Measurements from ENCODE around the gene KRT2.

The KRT2 gene

GRCh38 chr12:52659395-52659794, 7.4 kb upstream of the KRT2 start:
- CTCF ChIA-PET, result interaction anchor here (0.6 kb wide), 1 partner anchor 808 kb away, joined by 5 read pairs; no protein-coding TSS in a partner anchor
- DNase-seq (ENCODE audit: low spot score), result no peak
- TF ChIP-seq, protein P1, sequence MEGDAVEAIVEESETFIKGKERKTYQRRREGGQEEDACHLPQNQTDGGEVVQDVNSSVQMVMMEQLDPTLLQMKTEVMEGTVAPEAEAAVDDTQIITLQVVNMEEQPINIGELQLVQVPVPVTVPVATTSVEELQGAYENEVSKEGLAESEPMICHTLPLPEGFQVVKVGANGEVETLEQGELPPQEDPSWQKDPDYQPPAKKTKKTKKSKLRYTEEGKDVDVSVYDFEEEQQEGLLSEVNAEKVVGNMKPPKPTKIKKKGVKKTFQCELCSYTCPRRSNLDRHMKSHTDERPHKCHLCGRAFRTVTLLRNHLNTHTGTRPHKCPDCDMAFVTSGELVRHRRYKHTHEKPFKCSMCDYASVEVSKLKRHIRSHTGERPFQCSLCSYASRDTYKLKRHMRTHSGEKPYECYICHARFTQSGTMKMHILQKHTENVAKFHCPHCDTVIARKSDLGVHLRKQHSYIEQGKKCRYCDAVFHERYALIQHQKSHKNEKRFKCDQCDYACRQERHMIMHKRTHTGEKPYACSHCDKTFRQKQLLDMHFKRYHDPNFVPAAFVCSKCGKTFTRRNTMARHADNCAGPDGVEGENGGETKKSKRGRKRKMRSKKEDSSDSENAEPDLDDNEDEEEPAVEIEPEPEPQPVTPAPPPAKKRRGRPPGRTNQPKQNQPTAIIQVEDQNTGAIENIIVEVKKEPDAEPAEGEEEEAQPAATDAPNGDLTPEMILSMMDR (conservative IDR thresholded peaks at IDR 0.05; ENCODE audit: low read depth), result no peak
- POLR2A ChIA-PET (ENCODE audit: low non-redundant PET), result no interaction called here
- H3K27ac ChIP-seq, result no peak overlapping the region

DNA sequence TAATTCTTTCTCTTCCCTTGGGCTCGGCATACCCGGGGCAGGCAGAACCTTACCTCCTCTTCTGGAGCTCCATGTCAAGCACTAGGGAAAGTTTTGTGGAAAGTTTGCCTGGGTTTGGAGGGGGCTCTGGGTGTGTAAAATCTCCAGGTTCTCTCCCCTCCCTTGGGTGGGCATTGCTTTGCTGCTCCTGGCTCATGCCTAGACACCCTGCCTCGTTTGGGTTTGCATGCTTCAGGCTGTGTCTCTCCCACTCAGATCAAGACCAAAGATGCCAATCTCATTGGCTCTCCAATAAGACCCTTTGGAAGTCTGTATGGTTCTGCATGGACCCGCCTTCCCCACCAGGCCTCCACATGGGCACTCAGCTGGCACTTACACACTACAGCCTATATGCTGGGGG, 6.2 kb upstream of the KRT2 start:
- ChIA-PET CTCF (interaction anchor here (0.6 kb wide), 1 partner anchor 207 kb away, joined by 4 read pairs; no protein-coding TSS in a partner anchor), POLR2A (ENCODE audit: low non-redundant PET) (no interaction called here)
- no peak overlapping the region for H3K27ac ChIP-seq
- no peak for DNase-seq (ENCODE audit: low spot score)
- TF ChIP-seq, protein P1 (conservative IDR thresholded peaks at IDR 0.05; ENCODE audit: low read depth), result no peak

- CTCF ChIA-PET, result interaction anchor here (0.7 kb wide), 1 partner anchor 537 kb away, joined by 4 read pairs; no protein-coding TSS in a partner anchor
- H3K27ac ChIP-seq, result no peak overlapping the region
Measured at GRCh38 chr12:52657250-52657902, 5.4 kb upstream of the KRT2 start.

GRCh38 chr12:52656616-52657015, 4.6 kb upstream of the KRT2 start:
- H3K27ac ChIP-seq, result no peak overlapping the region
- ChIA-PET POLR2A (ENCODE audit: low non-redundant PET) (no interaction called here), CTCF (interaction anchor here (0.9 kb wide), 1 partner anchor 223 kb away, joined by 3 read pairs; no protein-coding TSS in a partner anchor)
- DNase-seq (ENCODE audit: low spot score), result no peak
- TF ChIP-seq, protein P1 (conservative IDR thresholded peaks at IDR 0.05; ENCODE audit: low read depth), result no peak

More at GRCh38 chr12:52657250-52657902, 5.4 kb upstream of the KRT2 start:
- TF ChIP-seq, protein P1 (conservative IDR thresholded peaks at IDR 0.05; ENCODE audit: low read depth), result no peak
- DNase-seq (ENCODE audit: low spot score), result no peak
- POLR2A ChIA-PET (ENCODE audit: low non-redundant PET), result no interaction called here

DNA sequence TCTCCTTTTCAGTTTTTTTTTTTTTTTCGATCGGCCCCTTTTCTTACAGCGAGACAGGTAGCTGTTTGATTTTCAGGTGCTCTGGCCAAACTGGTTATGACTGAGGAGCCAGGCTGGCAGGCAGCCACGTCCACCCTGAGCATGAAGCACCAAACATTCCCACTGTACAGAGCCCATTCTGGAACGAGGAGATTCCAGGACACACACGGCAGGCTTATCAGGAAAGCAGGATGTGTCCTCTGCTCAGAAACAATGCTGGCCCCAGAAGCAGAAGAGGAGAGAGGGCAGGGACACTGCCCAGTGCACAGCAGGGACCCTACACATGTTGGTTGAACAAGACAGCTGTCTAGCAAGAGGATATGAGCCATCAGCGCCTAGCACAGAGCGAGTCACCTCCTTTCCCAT, 3.7 kb upstream of the KRT2 start:
- TF ChIP-seq, protein P1 (conservative IDR thresholded peaks at IDR 0.05; ENCODE audit: low read depth), result no peak
- ChIA-PET CTCF (interaction anchor here (0.9 kb wide), 1 partner anchor 224 kb away, joined by 3 read pairs; no protein-coding TSS in a partner anchor), POLR2A (ENCODE audit: low non-redundant PET) (no interaction called here)
- H3K27ac ChIP-seq, result no peak overlapping the region
- peak; percentile 36 for DNase-seq (ENCODE audit: low spot score)

DNA sequence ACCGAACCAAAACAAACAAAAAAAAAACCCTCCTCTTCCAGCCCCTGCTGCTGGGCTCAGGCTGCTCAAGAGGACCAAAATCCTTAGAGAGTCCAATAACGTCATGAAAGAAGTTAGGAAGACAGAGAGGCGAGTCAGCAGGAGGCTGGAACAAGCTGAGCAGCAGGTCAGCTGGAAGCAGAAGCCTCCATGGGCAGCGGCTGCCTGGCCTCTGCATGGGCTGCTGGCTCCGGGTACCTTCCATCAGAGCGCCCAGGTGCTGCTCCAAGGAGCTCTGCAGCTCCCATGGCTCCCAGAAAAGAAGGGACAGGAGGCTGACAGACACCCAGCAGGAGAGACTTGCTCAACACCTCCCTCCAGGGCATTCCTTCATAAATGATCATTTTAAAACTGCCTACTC, 3.2 kb upstream of the KRT2 start:
- DNase-seq (ENCODE audit: low spot score), result peak; percentile 17
- POLR2A ChIA-PET (ENCODE audit: low non-redundant PET), result no interaction called here

More for the DNA sequence above, 3.2 kb upstream of the KRT2 start:
- CTCF ChIA-PET, result interaction anchor here (0.6 to 0.7 kb wide), 2 partner anchors 115 to 224 kb away, joined by 3 read pairs; no protein-coding TSS in a partner anchor
- no peak overlapping the region for H3K27ac ChIP-seq
- TF ChIP-seq, protein P1 (conservative IDR thresholded peaks at IDR 0.05; ENCODE audit: low read depth), result no peak
